ENCODE data around the gene FGF14. TPM values are rescaled to one million over a fixed set of nuclear protein-coding genes. Genes with fewer than 3 reads are reported as not detected.

The FGF14 gene
- total and polyA plus RNA-seq, 2 of the 4 experiments (the other 2 are of a cell fraction), result under 0.01 TPM; not detected in 1

- ATAC-seq (ENCODE audit: low read depth) (no peak), DNase-seq (no peak)
- H3K79me1 ChIP-seq (ENCODE audit: low read depth in 1 of 2, low read length in 2 of 2), result no peaks in the 10 kb centered on the region
- no peak overlapping the region for H4K5ac ChIP-seq (ENCODE audit: low read depth, low read length)
- H3K9me3 ChIP-seq (ENCODE audit: control insufficient read depth, insufficient read depth, low read length), result no peaks in the 10 kb centered on the region; the same call in 1 of the 2 replicates
- H3K4me3 ChIP-seq (ENCODE audit: insufficient read depth, low read depth, low read length), result no peak overlapping the region
- ChIA-PET POLR2A (ENCODE audit: unreplicated experiment) (no interaction called here), CTCF (no interaction called here)
- H2AFZ ChIP-seq (replicated peaks; ENCODE audit: low read length, poor library complexity), result no peak overlapping the region
- no peak overlapping the region for H3K23ac ChIP-seq (ENCODE audit: low read depth, low read length)
- H2AK9ac ChIP-seq (replicated peaks; ENCODE audit: low read depth, low read length, poor library complexity), result no peak overlapping the region
- no peaks in the 10 kb centered on the region for H4K20me1 ChIP-seq (ENCODE audit: insufficient read depth, low read length)
- no CpG with 5 or more reads among the region's 7 CpGs for WGBS, 2 experiments (ENCODE audit: extremely low coverage in 2 of 2, insufficient read length in 1 of 2)
- H3K9me1 ChIP-seq (ENCODE audit: insufficient read depth, low read length), result no peaks in the 10 kb centered on the region
- H3K36me3 ChIP-seq (ENCODE audit: control insufficient read depth, insufficient read depth, low read length), result no peaks in the 10 kb centered on the region
- no peak overlapping the region for H3K14ac ChIP-seq (replicated peaks; ENCODE audit: low read depth, low read length)
- dilution Hi-C loops (cut with HindIII; ENCODE audit: low sequenced_read_pairs, unreplicated experiment) (no loop called here), in situ Hi-C loops (cut with MboI; ENCODE audit: low sequenced_read_pairs) (no loop called here), intact Hi-C loops (cut with micrococcal nuclease) (no loop called here)
- H2BK15ac ChIP-seq (ENCODE audit: low read depth, low read length), result no peak overlapping the region
- no TSS peak for BruUV-seq (replicated peaks)
- no peak overlapping the region for H3K27ac ChIP-seq (ENCODE audit: insufficient read depth, low read length)
- H2BK120ac ChIP-seq (ENCODE audit: low read depth, low read length), result no peak overlapping the region
- no peak for TF ChIP-seq POLR2A (IDR thresholded peaks at IDR 0.05; ENCODE audit: low read depth, low read length)
- no peak for TF ChIP-seq BHLHE40 (IDR thresholded peaks at IDR 0.05; ENCODE audit: low read depth, low read length)
- TF ChIP-seq MXI1 (IDR thresholded peaks at IDR 0.05; ENCODE audit: borderline replicate concordance, low read depth, low read length), result no peak
- no peak for TF ChIP-seq RFX5 (IDR thresholded peaks at IDR 0.05; ENCODE audit: low read depth, low read length)
- TF ChIP-seq SMC3 (IDR thresholded peaks at IDR 0.05; ENCODE audit: low read depth, low read length), result no peak
- TF ChIP-seq RCOR1 (IDR thresholded peaks at IDR 0.05; ENCODE audit: insufficient replicate concordance, low read length), result no peak
- TF ChIP-seq CHD1 (IDR thresholded peaks at IDR 0.05; ENCODE audit: low read depth, low read length), result no peak
- no peak for TF ChIP-seq CEBPB (IDR thresholded peaks at IDR 0.05; ENCODE audit: low read depth, low read length)
- TF ChIP-seq NFE2L2 (IDR thresholded peaks at IDR 0.05; ENCODE audit: low read depth, low read length), result no peak
- TF ChIP-seq RAD21 (IDR thresholded peaks at IDR 0.05; ENCODE audit: low read length), result no peak
- TF ChIP-seq CTCF (conservative IDR thresholded peaks at IDR 0.05; ENCODE audit: low read depth, low read length), result no peak
- no peak for TF ChIP-seq FOS (IDR thresholded peaks at IDR 0.05; ENCODE audit: low read depth, low read length)
- no peak for TF ChIP-seq MAFK (IDR thresholded peaks at IDR 0.05; ENCODE audit: low read depth, low read length)
- H2AK5ac ChIP-seq (ENCODE audit: low read depth, low read length), result no peak overlapping the region
- no peaks in the 10 kb centered on the region for H3K4me1 ChIP-seq (ENCODE audit: control insufficient read depth, insufficient read depth, low read length)
- no peak overlapping the region for H3K4ac ChIP-seq (ENCODE audit: low read depth, low read length)
- no peak overlapping the region for H3K56ac ChIP-seq (ENCODE audit: extremely low read depth, insufficient read depth, low read length)
- H2BK20ac ChIP-seq (ENCODE audit: low read depth, low read length), result no peak overlapping the region
- H2BK5ac ChIP-seq (ENCODE audit: low read depth, low read length, poor library complexity, severe bottlenecking), result no peak overlapping the region
- no peak overlapping the region for H3K9ac ChIP-seq (ENCODE audit: low read depth, low read length)
- no peak overlapping the region for H3K18ac ChIP-seq (ENCODE audit: low read depth, low read length)
- H3K4me2 ChIP-seq (ENCODE audit: low read depth, low read length), result no peak overlapping the region
- H3K27me3 ChIP-seq (ENCODE audit: control insufficient read depth, insufficient read depth, low read length), result no peaks in the 10 kb centered on the region
- H4K8ac ChIP-seq (ENCODE audit: low read depth in 2 of 2, low read length in 2 of 2), result no peak overlapping the region
- H4K91ac ChIP-seq (ENCODE audit: insufficient read depth, low read depth, low read length), result no peak overlapping the region
Measured at GRCh38 chr13:102012299-102013293, 389.3 kb downstream of the FGF14 start.

Data from IMR-90 (cell line).